Effector CD8-positive, alpha-beta T cell (primary cell): ENCODE data around the gene GPC5.
"Not testable (repeated sequence)": the region's sequence is repeated elsewhere in the genome, so short reads cannot be mapped to it uniquely, and the experiment has no call there.

ENCODE experiments used
- DNase-seq: peaks from one replicate; lab custom pipeline; 2025; lab: John Stamatoyannopoulos, UW

GPC5 gene

DNA sequence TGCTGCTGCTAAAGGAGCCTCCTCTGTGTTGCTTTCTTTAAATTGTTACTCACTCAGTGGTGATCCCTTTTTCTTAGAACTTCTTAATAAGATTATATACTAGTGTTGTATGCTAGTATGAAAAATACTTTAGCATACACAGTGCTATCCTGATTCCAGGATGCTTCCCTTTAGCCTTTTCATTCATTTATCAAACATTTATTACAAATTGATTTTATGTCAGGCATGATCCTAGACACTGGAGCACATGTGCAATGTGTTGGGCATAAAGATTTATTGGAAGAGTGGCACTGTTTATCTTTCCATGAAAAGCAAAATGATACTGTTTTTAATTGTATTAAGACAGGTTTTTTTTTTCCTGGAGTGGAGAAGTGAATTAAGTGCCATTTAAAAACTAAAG lies 249.6 kb downstream of the GPC5 start:
- DNase-seq, result no peak

DNA sequence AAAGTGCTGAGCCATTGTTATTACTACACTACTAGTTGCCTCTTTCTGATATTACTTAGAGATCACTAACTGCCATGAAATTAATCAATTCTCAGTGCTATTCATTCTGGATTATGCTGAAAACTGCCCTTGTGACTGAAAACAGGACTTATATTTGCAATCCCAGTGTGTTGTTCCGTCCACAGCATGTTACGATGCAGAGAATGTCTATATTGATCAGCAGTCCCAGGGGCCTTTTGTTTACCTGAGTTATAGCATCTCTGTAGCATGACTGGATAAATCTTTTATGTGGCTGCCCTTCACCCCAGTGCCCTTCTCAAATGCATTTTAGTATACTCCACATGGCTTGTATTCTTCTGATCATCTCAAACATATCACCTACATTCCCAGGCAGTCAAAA lies 251.0 kb downstream of the GPC5 start:
- no peak for DNase-seq

DNA sequence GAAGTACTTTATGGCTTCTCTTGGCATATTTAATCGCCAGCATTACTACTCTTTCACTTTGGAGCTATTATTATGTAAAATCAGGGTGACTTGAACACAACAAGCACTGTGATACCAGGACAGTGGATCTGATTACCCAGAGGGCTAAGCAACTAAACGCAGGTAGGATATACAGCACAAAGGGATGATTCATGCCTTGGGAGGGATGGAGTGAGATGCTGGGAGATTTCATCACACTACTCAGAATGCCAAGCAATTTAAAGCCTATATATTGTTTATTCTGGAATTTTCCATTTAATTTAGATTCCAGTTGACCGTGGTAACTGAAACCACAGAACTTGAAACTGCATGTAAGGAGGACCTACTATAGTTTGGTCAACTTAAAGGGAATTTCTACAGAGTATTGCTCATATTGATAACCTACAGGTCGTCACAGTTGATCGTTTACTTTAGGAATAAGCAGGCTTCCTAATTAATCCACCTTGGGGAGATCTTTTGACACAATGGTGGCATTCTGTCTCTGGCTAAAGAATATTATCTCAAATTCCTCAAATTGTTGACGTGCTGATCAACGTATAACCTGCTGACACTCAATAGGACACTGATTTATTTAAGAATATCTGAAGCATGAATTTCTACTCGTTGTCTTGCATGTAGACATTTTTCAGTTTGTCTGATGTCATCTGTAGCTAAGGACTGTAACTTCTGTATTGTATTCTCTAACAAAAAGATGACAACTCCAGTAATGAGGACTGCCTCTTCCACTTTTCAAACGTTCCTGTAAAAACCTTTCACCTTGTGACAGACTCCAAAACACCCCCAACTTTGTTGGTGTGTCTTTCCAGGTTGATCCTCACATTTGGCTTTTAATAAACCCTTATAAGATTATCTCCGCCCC lies 254.2 kb downstream of the GPC5 start:
- DNase-seq, result no peak

DNA sequence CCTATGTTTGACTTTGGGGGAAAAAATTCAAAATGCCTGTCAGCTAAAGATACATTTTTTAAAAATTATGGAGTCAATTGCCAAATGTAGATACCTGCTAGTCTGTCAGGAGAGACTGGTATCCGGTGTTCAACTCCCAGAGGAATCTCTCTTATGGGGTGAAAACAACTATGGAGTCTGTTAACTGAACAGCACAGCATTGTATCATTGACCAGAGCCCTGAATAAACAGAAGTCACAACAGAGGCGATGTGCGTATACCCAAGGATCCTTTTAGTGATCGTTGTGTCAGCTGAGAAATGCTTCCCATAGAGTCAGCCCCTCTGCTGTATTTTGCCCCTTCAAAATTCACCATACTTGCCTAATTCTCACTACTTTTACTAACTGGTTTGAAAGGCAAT lies 257.3 kb downstream of the GPC5 start:
- DNase-seq, result no peak

DNA sequence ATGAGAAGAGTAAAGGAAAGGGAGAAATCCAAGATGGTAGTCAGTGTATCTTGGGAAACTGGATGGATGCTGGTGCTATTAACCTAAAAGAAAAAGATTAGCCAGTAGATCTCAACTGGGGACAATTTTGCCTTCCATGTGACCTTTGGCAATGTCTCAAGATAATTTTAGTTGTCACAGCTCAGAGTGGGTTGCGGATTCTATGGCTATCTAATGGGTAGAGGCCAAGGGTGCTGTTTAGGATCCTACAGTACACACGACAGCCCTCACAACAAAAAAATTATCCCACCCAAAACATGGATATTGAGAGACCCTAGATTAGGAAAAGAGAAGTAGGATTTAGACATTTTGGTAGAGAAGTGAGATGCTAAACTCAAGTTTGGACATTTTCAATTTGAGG lies 258.9 kb downstream of the GPC5 start:
- no peak for DNase-seq

DNA sequence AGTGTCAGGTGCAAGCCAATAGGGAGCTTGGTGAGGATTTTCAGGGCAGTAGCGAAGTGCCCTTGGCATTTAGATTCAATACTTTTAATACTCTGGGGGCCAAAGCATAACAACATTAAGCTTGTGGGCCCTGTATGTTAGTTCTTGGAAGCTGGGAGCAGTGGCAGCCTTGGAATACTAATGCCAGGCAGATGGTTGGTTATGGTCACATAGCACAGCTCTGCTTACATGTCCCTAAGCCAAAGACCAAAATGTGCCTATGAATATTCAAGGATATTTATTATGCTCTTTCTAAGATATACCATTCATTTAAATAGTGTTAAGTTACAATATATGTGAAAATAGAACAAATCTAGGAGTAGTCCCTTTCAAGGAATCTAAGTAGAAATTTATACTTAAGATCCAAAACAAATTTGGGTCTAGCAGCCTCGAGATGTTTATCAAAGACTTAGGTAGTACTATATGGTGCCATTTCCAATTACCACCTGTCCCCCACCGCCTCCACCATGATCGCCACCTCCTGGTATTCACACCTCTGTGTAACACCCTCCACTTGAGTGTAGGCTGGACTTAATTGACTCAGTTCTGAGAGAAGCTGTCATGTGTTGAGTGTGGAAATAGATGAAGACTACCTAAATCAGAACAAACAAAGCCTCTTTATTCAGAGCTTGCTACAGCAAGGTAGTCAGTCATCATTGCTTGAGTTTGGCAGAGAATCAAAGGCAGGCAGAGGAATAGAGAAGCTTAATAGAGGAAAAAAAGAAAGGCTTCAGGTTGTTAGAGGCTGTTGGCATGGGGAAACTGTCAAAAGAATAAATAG lies 261.0 kb downstream of the GPC5 start:
- DNase-seq, result no peak

DNA sequence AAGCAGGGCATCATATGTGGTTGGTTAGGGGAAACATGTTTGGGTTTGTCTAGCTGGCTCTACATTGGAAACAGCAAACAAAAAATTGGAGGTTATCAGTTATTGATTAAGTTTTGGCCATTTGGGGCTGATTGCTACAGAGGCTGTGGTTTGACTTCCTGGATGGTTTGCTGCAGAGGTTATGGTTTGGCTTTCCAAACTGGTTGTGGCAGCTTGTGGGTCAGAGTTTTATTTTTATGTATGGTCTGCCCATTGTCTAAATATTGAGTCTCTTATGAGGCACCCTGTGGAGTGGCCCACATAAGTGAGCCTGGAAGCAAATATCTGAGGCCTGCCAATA lies 261.6 kb downstream of the GPC5 start:
- no peak for DNase-seq

DNA sequence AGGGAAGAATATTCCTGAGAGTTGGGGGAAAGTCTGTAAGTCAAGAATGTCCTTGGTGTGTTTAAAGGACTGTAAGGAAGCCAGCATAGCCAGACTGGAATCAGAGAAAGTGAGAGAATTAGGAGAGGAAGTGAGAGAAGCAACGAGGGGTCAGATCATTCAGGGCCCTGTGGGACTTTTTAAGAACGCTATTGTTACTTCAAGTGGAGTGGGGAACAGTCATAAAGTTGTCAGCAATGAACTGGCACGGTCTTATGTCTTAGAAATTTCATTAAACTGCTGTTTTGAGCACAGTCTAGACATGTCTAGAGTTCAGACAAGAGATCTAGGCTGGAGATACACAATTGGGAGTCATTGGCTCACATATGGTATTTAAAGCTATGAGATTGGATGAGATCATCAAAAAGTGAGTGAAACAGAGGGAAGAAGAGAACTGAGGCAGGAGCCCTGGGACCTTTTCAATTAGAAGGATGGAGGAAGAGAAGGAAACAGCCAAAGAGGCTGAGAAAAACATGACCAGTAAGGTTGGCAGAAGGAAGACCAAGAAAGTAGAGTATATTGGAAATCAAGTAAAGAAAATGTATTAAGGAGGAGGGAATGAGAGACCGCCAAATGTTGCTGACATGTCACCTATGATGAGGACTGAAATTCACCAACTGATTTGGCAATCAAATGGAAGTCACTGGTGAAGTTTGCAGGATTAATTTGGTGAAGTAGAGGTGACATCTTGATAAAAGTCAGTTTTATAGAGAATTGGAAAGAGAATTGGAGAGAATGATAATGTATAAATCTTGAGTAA lies 263.5 kb downstream of the GPC5 start:
- DNase-seq, result no peak

DNA sequence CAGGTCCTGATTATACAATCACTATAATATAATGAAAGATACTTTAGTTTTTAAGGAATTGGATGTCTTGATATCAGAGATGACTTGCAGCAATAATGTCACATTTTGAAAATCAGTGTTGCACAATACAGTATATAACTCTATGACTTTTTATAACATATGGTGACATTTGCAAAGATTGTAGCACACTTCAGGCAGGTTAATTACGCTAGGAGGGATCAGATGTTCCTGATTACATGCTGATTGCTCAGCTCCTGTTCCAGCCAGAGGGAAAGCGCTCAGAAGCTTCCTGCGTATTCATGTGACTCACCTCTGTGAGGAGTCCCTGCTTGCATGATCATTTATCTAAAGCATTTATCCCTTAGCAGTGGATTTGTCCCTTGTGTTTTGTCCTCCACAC lies 265.6 kb downstream of the GPC5 start:
- no peak for DNase-seq

DNA sequence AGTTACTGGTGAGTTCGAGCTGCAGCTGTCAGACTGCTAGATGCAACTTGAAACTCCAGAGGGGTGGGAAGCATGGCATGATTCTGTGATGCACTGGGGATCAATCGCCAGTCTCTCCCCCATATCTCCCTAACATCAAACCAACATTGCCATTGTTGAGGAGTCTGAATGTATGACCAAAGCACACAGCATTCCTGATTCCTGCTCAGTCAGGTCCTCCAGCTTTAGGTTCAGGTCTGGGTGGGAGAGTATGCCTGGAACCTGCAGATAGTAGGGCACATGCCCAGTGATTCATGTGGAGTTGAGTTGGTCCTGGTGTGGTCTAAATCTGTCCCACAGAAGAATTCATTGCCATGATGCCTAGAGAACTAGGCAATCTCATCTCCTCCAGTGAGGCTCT lies 269.1 kb downstream of the GPC5 start:
- no peak for DNase-seq

DNA sequence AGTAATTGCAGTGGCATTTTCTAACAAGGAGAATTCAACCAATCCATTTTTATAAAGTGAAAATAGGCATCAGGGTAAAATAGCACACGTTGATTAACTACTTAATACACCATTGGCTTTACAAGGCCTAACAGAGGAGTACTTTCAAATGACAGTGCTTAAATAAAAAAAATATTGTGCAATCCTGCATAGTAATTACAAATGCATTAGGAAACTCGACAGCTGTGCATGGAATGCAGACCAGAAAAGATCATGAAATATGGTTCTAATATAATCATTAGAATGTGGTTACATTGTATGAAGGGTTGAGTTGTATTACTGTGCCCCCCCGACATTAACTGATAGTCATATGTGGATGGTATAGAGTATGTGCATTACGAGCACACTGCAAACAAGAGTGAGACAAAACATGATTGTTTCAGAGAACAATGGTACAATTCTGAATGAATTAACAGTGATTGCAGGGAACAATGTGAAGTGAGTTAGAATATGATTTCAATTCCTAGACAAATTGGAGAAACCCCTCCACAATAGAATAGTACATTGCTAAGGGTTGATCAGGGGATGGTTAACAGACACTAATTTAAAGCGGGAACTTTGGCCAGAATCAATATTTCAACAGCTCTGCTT lies 270.6 kb downstream of the GPC5 start:
- DNase-seq, result no peak

DNA sequence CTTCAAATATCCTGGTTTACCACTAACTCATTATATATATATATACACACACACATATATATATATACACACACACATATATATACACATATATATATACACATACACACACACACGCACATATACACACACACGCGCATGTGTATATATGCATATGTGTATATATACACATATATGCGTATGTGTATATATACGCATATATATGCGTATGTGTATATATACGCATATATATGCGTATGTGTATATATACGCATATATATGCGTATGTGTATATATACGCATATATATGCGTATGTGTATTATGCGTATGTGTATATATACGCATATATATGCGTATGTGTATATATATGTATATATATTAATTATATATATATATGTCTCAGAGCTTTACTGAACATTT lies 275.9 kb downstream of the GPC5 start:
- DNase-seq, result not testable (repeated sequence)

DNA sequence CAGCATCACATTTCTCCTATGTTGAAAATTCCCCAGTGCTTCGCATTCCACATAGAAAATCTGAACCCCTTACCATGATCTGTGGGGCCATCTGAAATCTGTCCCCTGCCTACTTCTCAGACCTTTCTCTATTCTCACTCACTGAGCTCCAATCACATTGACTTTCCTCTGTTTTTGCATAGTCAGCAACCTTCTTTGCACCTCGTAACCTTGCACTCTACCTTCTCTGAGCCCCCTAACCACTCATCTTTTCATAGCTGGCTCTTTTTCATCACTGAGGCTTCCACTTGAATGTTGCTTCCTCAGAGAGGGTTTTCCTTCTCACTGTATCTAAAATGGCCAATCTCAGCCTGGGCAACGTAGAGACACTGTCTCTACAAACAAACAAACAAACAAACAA lies 286.3 kb downstream of the GPC5 start:
- no peak for DNase-seq

DNA sequence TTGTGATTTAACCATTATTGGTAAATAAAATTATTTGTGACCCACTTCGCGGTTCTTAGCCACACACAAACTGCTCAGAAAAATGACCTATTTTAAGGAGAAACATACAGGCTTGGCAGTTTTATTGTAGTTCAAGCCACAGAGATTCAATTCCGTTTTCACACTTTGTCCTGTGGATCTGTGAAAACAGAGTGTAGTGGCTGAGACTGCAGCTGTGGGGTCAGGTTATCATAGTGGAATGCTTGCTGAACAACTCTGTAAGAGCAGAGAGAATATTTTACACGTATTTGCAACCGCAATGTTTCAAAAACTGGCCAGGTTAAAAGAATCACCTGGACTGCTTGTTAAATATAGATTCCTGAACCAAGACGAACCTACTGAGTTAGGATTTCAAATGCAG lies 292.5 kb downstream of the GPC5 start:
- no peak for DNase-seq

DNA sequence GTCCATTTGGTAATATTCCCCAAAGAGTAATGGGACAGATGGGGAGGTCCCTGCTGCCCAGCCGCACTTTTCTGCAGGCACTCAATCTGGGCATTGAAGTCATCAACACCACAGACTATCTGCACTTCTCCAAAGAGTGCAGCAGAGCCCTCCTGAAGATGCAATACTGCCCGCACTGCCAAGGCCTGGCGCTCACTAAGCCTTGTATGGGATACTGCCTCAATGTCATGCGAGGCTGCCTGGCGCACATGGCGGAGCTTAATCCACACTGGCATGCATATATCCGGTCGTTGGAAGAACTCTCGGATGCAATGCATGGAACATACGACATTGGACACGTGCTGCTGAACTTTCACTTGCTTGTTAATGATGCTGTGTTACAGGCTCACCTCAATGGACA lies 295.0 kb downstream of the GPC5 start:
- DNase-seq, result no peak

DNA sequence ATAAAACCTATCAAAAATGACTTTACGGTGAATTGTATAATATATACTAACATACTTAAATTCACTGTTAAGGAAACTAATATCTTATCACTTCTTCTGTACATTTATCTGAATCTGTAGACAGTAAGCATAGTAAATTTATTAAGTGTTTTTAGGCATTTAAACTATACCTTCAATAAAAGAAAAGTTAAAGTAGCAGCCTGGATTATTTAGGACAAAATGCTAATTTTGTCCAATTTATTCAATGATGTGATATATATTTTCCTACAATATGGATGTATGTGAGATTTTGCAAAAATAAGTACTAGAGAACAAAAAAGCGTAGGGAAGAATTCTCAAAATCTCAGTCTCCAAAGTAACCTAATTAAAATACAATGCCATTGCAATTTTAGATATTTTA lies 299.9 kb downstream of the GPC5 start:
- no peak for DNase-seq

DNA sequence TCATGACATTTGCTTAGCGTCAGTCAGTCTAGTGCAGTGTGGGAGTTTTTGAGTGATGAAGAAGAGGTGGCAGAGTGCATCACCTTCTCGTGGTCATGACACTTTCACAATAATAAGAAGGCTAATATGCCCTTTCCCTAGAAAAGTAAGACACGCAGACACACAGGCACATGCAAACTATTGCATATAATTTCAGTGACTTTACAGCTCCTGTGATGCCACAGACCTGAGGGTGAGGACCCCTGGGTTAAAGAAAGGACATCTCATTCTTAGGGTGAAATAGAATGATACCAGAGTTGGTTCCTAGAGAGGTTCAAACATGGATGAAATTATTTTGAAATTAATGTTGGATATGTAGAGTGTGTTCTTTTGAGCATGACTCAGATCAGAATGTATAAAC lies 300.3 kb downstream of the GPC5 start:
- no peak for DNase-seq

DNA sequence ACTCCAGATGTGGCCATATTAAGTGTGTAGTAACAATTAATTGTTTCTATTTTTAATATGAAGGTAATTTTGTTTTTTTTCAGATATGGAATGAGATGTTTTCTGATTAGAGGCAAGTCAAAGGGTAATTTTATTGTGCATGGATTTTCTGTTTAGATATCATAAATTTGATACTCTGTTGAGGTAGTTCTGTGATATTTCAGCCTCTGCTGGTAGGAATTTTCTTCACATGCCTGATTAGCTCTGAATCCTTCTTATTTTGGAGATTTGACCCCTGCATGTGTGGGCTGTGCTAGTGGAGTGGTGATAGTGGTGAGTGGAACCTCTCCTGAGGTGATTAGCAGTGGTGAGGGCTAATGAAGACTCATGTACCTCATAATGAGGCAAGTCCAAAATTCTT lies 301.4 kb downstream of the GPC5 start:
- no peak for DNase-seq

DNA sequence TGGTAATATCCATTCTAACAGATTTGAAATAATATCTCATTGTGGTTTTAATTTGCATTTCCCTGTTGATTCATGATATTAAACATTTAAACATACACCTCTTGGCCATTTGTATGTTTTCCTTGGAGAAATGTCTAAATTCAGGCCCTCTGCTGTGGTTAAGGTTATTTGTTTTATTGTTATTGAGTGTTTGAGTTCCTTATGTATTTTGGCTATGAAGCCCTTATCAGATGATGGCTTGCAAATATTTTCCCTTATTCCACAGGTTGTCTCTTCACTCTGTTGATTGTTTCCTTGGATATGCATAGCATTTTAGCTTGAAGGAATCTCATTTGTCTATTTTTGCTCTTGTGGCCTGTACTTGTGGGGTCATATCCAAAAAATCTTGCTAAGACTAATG lies 303.6 kb downstream of the GPC5 start:
- DNase-seq, result no peak

DNA sequence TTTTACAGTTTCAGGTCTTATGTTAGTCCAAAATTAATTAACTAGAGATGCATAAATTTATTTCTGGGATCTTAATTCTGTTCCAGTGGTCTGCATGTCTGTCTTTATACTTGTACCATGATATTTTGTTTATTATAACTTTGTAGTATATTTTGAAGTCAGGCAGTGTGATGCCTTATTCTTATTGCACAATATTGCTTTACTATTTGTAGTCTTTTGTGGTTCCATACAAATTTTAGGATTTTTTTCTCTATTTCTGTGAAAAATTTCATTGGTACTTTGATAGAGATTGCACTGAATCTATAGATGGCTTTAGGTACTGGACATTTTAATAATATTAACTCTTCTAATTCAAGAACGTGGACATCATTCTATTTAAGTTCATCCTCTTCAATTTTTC lies 304.0 kb downstream of the GPC5 start:
- DNase-seq, result no peak

DNA sequence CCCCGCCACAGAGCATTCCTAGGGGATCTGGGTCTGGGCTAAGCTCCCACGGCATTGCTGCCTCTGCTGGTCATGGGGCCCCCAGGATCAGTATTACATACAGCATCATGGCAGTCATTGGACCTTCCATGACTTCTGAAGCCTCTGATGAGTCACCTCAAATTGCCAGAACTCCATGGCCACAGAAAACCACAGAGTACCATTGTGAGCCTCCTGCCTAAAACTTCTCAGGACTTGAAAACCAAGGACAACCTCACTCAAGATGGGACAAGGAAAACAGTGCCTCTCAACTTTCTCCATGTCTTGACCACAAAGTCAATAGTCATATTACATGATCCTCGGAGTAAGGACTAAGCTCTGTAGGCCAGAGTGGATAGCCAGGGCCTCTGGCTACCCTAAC lies 306.0 kb downstream of the GPC5 start:
- DNase-seq, result no peak

DNA sequence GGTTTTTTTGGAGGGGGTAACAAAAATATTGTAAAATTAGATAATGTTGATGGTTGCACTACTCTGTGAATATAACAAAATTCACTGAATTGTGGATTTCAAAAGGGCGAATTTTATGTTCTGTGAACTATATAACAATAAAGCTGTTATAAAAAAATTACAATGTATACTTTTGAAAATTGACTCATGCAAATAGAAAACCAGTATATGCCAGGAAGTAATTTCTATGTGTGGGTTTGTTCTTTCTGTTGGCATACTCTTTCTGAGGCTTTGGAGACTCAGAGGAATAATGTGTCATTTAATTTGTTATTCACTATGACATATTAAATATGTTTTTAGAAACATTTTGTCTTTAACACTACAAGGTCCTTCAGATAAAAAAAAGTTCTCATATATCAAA lies 310.1 kb downstream of the GPC5 start:
- DNase-seq, result no peak
